OCI-LY7 (cell line): ENCODE measurements around the gene CRYZL1.

Experiments used
- EZH2phosphoT487 ChIP-seq: fragments of 200-600 bp; sonication (generic); IDR thresholded peaks from 2 replicates; pipeline ENCODE4 v1.6.1; 2018; ENCODE audit warnings: low read depth, borderline replicate concordance, mild to moderate bottlenecking, mixed run types, antibody characterized with exemption, low read length, moderate library complexity, mixed read lengths
- TF ChIP-seq, protein P1 (sequence below): fragments of 200-600 bp; sonication (generic); conservative IDR thresholded peaks from 2 replicates; pipeline ENCODE4 v1.5.1; 2014; ENCODE audit warnings: mild to moderate bottlenecking, antibody characterized with exemption, low read length, moderate library complexity, mixed read lengths

DNA sequence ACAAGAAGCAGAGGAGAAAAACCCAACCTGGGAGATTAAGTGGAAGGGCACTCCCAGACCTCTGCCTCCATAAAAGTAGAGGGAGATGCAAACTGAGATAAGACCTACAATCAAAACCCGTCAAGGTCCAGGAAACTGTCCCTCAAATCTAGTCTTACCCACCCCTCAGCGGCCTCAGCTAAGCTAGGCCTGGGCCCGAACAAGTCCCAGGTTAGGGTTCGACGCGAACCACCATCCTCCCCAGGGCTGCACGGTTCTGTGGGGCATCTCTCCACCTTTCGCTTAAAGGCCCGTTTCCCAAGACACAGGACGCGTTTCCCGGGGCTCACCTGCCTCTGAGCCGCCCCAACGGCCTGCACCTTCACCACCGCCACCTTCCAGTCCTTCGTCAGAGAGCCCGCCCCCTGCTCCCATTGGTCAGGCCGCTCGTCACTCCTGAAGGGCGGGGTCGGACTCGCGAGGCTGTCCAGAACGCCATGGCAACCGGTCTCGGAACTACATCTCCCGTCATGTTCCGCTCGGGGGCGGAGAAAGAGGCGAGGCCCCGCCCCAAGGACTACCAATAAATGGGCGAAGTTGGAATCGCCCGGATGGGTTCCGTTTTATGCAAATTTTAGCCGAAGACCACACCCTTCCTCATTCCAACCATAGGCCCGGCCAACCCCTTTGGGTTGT, at the start of gene CRYZL1:
- TF ChIP-seq, protein P1, sequence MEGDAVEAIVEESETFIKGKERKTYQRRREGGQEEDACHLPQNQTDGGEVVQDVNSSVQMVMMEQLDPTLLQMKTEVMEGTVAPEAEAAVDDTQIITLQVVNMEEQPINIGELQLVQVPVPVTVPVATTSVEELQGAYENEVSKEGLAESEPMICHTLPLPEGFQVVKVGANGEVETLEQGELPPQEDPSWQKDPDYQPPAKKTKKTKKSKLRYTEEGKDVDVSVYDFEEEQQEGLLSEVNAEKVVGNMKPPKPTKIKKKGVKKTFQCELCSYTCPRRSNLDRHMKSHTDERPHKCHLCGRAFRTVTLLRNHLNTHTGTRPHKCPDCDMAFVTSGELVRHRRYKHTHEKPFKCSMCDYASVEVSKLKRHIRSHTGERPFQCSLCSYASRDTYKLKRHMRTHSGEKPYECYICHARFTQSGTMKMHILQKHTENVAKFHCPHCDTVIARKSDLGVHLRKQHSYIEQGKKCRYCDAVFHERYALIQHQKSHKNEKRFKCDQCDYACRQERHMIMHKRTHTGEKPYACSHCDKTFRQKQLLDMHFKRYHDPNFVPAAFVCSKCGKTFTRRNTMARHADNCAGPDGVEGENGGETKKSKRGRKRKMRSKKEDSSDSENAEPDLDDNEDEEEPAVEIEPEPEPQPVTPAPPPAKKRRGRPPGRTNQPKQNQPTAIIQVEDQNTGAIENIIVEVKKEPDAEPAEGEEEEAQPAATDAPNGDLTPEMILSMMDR, result no peak
- TF ChIP-seq EZH2phosphoT487, result no peak
